GM18951 (cell line): ENCODE data around the gene PDE2A.

Experiments
- POLR2A ChIP-seq: IDR thresholded peaks from 4 replicates; pipeline ENCODE4 v1.6.1; 2011; ENCODE audit warnings: mild to moderate bottlenecking; ENCODE audit not compliant: insufficient read length, insufficient read depth; ENCODE audit errors: extremely low read depth
- in situ Hi-C: fragments of 300-500 bp; cut with MboI; formaldehyde crosslinking; loops from one replicate; pipeline ENCODE4 v1.12.0; 2022; ENCODE audit warnings: low sequenced_read_pairs, mixed read lengths, inconsistent platforms; ENCODE audit not compliant: unreplicated experiment

Gene PDE2A

DNA sequence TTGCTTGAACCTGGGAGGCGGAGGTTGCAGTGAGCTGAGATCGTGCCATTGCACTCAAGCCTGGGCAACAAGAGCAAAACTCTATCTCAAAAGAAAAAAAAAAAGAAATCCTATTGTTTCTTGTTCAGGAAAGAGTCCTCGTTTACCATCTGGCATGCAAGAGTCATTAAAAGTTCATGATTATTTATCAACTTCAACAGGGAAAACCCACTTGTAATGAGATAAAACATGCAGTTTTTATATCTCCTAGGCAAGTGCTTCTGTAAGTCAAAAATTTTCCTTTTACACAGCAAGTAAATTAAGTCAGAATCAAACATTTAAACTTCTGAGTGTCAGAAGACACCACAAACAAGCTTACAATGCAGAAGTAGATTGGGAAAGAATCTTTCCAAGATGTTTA is 145.2 kb downstream of the PDE2A start:
- in situ Hi-C loops: no loop called here
- no peak for TF ChIP-seq POLR2A

DNA sequence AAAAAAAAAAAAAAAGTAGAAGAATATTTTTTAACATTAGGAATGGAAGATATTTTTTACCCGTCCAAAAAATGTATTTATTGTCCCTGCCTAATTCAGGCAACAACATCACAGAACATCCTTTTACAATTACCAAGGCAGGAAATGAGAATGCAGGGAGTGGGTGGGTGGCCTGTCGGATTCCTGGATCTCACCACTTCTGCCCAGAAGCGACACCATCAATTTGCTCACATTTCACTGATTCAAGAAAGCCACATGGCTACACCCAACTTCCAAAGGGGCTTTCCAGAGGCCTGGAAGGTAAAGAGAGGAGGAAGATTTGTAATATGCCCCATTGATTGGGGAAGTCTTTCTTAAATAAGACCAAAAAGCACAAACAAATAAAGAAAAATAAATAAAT is 146.1 kb downstream of the PDE2A start:
- TF ChIP-seq POLR2A: no peak
- in situ Hi-C loops: no loop called here
